ENCODE measurements around the gene AFF4.
"Not testable (repeated sequence)": the region's sequence is repeated elsewhere in the genome, so short reads cannot be mapped to it uniquely, and the experiment has no call there.

AFF4 gene

DNA sequence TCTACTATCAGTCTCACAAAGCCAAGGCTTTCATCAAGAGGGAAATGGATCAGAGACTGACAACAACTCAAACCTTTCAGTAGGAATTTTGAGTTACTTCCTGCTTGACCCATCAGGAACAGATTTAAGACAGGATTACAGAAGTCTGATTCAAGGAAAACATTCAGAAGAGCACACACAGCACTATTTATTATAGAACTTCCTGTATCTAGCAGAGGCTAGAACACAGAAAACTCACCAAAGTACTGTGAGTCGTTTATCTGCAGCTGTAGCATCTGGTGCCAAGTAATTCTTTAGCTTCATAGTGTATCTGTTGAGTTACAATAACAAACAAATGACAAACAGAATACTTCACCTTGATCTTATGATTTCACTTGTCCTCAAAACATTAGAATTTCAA lies 76.2 kb downstream of the AFF4 start:
- no peak for DNase-seq

GRCh38 chr5:132886064-132886823 lies 77.2 kb downstream of the AFF4 start:
- no peak for DNase-seq

- DNase-seq: no peak
These were observed 78.9 kb downstream of the AFF4 start for GRCh38 chr5:132884548-132884947.

DNA sequence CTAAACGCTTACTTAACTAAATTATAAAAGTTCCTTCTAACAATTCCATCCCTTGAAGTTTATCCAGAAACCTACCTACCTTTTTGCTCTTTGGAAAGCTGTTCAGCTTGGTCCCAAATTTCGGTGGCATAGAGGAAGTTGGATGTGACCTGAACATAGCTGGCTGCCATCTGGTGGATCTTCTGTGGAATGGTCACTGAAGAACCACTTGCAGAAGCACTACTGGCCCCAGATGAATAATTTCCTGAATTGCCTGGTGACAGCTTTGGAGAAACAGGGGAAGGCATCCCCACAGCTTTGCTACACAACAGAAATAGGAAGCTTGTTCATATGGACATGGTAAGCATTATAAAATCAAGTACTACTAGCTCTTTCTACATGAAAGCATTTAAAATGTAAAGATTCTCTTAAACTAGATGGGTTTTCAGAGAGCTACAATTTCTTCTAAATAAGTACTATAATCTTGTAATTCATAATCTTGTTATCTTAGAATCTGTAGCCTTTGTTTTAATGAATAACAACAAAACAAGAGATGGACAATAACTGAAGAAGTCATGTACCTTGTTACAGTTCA lies 80.1 kb downstream of the AFF4 start:
- peak; percentile 49 for DNase-seq

DNA sequence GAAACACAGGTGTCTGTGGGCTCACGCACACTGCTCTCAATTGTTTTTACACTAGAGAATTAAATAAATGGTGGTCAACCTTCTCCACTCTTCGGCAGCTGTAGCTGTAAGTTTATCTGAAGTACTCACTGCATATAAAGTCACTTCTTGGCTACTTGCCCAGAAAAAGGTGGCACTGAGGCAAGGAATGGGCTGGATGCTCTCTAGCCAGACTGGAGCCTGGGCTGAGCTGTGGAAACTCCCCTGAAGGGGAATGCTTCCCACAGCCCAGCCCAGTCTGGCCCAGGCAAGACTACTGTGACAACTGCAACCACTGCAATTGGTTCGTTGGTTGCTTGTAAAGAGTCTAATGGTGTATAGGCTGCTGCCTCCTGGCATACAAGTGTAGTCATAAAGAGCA lies 85.5 kb downstream of the AFF4 start:
- DNase-seq: no peak

DNA sequence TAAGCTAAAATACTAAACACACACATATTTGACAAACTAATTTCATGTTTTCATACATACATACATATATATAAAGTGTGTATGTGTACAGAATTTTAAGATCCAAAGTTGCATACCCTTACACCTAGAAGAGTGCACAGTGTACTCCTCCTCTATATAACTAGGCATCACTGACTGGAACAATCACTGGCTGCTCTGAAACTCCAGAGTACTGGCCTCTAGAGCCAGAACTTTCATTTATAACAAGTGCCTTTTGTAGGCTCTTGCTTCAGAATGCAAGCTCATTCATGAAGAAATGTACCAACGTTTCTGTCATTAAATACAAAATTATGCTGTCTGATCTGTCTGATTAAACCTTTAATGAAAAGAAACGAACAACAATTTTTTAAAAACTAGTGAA lies 86.0 kb downstream of the AFF4 start:
- DNase-seq: no peak

DNA sequence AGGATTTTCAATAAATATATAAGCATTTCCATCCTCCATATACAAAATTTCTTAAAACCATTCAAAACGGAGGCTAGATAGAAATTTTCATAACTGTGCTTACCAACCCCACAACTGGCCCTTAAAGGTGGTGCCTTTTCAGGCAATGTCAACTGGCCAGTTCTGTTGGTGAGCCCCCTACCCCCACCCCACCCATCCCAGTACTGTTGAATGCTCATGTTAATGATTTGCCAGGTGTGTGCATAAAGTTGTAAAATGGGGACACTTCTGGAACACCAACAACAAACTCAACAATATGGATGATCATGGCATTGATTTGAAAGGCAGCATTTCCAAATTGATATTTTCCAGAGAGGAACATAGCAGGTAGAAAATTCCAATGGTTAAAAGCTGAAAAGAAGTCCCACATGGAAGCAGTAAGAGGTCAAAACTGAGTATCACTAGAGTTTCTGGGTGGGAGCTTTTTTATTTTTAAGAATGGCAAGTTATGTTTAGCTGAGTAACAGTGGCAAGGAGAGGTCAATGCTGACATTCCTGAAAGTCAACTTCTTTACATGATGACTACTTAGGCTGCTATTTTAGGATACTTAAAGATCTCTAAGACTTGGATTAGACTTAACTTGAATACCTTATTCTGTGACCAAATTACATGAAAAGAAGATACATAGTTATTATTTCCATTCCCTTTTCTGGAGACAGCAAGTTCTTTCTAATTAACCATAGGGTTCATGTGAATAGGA lies 87.2 kb downstream of the AFF4 start:
- no peak for DNase-seq

GRCh38 chr5:132873930-132874271 lies 89.5 kb downstream of the AFF4 start:
- no peak for DNase-seq

- DNase-seq: no peak
These were observed 90.1 kb downstream of the AFF4 start, which contains the start of gene LEAP2 for GRCh38 chr5:132873119-132873929. LEAP2 (plus strand) TSS chr5:132873668; CDS start chr5:132873695, 27 bp downstream.

GRCh38 chr5:132872788-132873118 lies 90.7 kb downstream of the AFF4 start:
- no peak for DNase-seq

GRCh38 chr5:132871459-132872284 lies 91.8 kb downstream of the AFF4 start:
- no peak for DNase-seq

GRCh38 chr5:132870801-132871200 lies 92.6 kb downstream of the AFF4 start:
- no peak for DNase-seq

- DNase-seq: no peak
These were observed 94.7 kb downstream of the AFF4 start for GRCh38 chr5:132868754-132869153.

GRCh38 chr5:132867046-132867451 lies 96.4 kb downstream of the AFF4 start:
- no peak for DNase-seq

- peak; percentile 98 for DNase-seq
These were observed 96.9 kb downstream of the AFF4 start, which contains the start of the genes GDF9 and UQCRQ for GRCh38 chr5:132866342-132867045. GDF9 (minus strand) TSS chr5:132866469; CDS start chr5:132864533, 1,936 bp downstream. UQCRQ (plus strand) TSS chr5:132866642; CDS start chr5:132866882, 240 bp downstream.

GRCh38 chr5:132865668-132866341 lies 97.6 kb downstream of the AFF4 start:
- no peak for DNase-seq

DNA sequence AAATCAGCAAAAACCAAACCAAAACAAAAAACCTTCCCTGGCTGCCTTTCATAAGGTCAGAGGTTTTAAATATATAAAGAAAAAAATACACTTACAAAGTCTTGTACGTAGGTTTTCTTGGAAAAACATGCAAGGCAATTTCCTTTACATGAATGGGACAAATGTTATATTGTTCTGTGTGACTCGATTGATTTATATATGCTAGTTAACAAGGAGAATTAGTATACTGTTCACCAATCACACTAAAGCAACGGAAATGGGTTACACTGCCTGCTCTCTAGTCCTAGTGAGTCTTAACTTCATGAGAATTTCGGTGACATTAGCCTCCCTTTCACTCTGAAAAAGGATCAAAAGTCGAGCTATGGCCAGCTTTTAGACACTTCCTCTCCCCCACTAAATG lies 102.7 kb downstream of the AFF4 start:
- DNase-seq: no peak

DNA sequence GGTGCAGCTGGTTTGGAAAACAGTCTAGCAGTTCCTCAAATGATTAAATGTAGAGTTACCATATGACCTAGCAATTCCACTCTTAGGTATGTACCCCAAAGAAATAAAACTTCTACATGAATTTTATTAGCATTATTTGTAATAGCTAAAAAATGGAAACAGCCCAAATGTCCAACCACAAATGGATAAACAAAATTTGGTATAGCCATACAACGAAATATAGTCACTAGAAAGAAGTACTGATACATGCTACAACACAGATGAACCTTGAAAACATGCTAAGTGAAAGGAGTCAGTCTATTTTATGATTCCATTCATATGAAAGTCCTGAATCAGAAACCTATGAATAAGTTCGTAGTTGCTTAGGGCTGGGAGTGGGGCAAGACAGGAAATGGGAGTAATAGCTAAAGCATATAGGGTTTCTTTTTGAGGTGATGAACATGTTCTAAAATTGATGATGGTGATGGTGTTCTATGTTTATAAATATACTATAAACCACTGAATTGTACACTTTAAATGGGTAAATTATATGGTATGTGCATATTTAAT lies 103.5 kb downstream of the AFF4 start:
- DNase-seq: peak; percentile 5

DNA sequence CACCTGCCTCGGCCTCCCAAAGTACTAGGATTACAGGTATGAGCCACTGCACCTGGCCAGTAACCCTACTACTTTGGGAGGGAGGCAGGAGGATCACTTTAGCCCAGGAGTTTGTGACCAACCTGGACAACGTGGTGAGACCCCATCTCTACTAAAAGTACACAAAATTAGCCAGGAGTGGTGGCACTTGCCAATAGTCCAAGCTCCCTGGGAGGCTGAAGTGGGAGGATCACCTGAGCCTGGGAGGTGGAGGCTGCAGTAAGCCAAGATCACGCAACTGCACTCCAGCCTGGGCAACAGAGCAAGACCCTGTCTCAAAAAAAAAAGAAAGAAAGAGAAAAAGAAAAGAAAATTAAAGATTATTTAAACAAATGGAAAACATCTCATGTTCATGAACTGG lies 107.4 kb downstream of the AFF4 start:
- DNase-seq: no peak

DNA sequence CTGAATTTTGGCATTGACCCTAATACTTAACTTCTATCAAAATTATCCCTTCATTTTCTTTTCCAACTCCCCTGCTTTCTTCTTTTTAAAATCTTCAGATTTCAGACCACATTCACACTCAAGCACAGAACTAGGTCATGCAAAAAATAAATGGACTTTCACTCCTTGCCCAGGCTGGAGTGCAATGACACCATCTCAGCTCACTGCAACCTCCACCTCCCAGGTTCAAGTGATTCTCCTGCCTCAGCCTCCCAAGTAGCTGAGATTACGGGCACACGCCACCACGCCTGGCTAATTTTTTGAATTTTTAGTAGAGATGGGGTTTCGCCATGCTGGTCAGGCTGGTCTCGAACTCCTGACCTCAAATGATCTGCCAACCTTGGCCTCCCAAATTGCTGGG lies 108.4 kb downstream of the AFF4 start:
- not testable (repeated sequence) for DNase-seq

DNA sequence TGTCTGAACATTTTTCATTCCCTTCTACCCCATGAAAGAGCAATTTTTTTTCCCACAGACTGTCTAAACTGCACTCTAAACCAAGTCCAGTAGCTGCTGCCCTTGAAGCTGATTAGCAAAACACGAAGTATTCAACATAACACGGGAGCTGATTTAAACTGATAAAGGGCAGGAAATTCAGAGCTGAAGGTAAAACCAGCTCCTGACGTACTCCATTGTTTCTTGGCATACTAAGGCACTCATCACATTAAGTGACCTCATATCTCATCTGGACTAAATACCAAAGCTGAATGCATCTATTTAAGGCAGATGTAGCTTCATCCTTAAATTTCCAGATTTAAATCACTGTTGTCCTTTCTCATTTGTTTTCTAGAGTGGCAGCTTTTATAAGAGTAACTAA lies 109.1 kb downstream of the AFF4 start:
- DNase-seq: no peak
